Measurements from ENCODE around the gene WDR33. TPM values are rescaled to one million over a fixed set of nuclear protein-coding genes. Genes with fewer than 3 reads are reported as not detected.

WDR33 gene
- total and polyA plus RNA-seq, 10 of the 15 experiments (the other 5 are each of a cell fraction or from before 2014, with no cell fraction given), result 29.2 to 73.8 (median 45.6) TPM

DNA sequence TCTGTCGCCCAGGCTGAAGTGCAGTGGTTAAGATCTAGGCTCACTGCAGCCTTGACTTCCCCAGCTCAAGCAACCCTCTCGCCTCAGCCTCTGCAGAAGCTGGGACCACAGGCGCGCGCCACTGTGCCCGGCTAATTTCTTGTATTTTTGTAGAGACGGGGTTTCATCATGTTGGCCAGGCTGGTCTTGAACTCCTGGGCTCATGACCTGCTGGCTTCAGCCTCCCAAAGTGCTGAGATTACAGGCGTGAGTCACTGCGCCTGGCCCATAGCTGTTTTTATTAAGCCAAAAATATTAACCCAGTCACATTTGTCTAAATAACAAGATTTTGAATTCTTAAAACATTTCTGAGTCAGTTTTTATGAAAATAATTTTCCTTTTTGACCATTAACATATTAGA lies 116.0 kb downstream of the WDR33 start:
- no peak overlapping the region for H3K27ac ChIP-seq (ENCODE audit: control insufficient read depth, insufficient read depth)
- SMC1A ChIA-PET (ENCODE audit: uncharacterized antibody, unreplicated experiment), result no interaction called here
- 95% methylated on average over 9 of the region's 9 CpGs for WGBS (ENCODE audit: insufficient coverage, insufficient replicate concordance, low lambda C conversion rate, missing lambda C conversion rate)
- RAD21 ChIA-PET (ENCODE audit: unreplicated experiment), result no interaction called here
- no peak overlapping the region for H3K4me3 ChIP-seq
- no peaks in the 10 kb centered on the region for H4K20me1 ChIP-seq (ENCODE audit: control insufficient read depth, insufficient read depth)
- BruUV-seq (replicated peaks), result no TSS peak
- H3K4me2 ChIP-seq (ENCODE audit: control insufficient read depth, insufficient read depth), result no peak overlapping the region
- in situ Hi-C loops (cut with MboI) (no loop called here), intact Hi-C loops (cut with micrococcal nuclease; ENCODE audit: unreplicated experiment) (no loop called here)
- TF ChIP-seq EZH2 (IDR thresholded peaks at IDR 0.05; ENCODE audit: borderline replicate concordance, control insufficient read depth, low read depth, low read length), result no peak
- no peak for TF ChIP-seq SIX5 (IDR thresholded peaks at IDR 0.05; ENCODE audit: low read depth, low read length, severe bottlenecking)
- no peak for TF ChIP-seq IRF4 (IDR thresholded peaks at IDR 0.05; ENCODE audit: low read depth, low read length)
- no peak for TF ChIP-seq BHLHE40 (IDR thresholded peaks at IDR 0.05; ENCODE audit: borderline replicate concordance in 1 of 2, low read depth in 2 of 2, low read length in 1 of 2)
- no peak for TF ChIP-seq NFYB (IDR thresholded peaks at IDR 0.05; ENCODE audit: insufficient read depth, low read depth, low read length)
- no peak for TF ChIP-seq ZNF384 (IDR thresholded peaks at IDR 0.05; ENCODE audit: borderline replicate concordance, low read depth, low read length)
- no peak for TF ChIP-seq HCFC1 (IDR thresholded peaks at IDR 0.05; ENCODE audit: low read length)
- TF ChIP-seq MEF2B (IDR thresholded peaks at IDR 0.05; ENCODE audit: partially characterized antibody, poor library complexity, severe bottlenecking), result no peak
- TF ChIP-seq RAD51 (IDR thresholded peaks at IDR 0.05), result no peak
- no peak for TF ChIP-seq USF2 (IDR thresholded peaks at IDR 0.05; ENCODE audit: borderline replicate concordance, low read depth, low read length)
- no peak for TF ChIP-seq PAX5 (IDR thresholded peaks at IDR 0.05; ENCODE audit: borderline replicate concordance, low read depth, low read length)
- no peak for TF ChIP-seq ZNF217 (IDR thresholded peaks at IDR 0.05)
- TF ChIP-seq RCOR1 (conservative IDR thresholded peaks at IDR 0.05; ENCODE audit: low read depth, low read length), result no peak
- no peak for TF ChIP-seq CBX3 (IDR thresholded peaks at IDR 0.05; ENCODE audit: borderline replicate concordance, low read depth)
- TF ChIP-seq TCF7 (IDR thresholded peaks at IDR 0.05; ENCODE audit: borderline replicate concordance), result no peak
- CTCF ChIA-PET, result interaction anchor here (0.6 kb wide), 1 partner anchor 295 kb away, joined by 3 read pairs; no protein-coding TSS in a partner anchor
- H3K27me3 ChIP-seq (replicated peaks in 1 of 2; ENCODE audit: control insufficient read depth in 2 of 2, insufficient read depth in 2 of 2, low read length in 1 of 2), result no peaks in the 10 kb centered on the region
- FAIRE-seq (no peak), ATAC-seq (no peak), DNase-seq (ENCODE audit: low read depth, low spot score) (no peak)
- H3K79me2 ChIP-seq (ENCODE audit: control insufficient read depth, insufficient read depth, low read length), result no peaks in the 10 kb centered on the region
- no peaks in the 10 kb centered on the region for H3K36me3 ChIP-seq (ENCODE audit: control insufficient read depth in 2 of 2, insufficient read depth in 2 of 2, low read length in 1 of 2)
- no peaks in the 10 kb centered on the region for H3K4me1 ChIP-seq (ENCODE audit: control insufficient read depth, insufficient read depth, low read length)
- peaks cover 7% of the 10 kb centered on the region; the same call in 1 of the 3 replicates for H3K9me3 ChIP-seq (replicated peaks; ENCODE audit: control insufficient read depth, insufficient read depth, low read length)
- no peak overlapping the region for H2AFZ ChIP-seq (ENCODE audit: control insufficient read depth, low read depth, low read length)
- H3K9ac ChIP-seq (ENCODE audit: control insufficient read depth, insufficient read depth, low read length), result no peak overlapping the region
- POLR2A ChIA-PET, result interaction anchor here (0.7 kb wide), 1 partner anchor 15 kb away, joined by 8 read pairs; no protein-coding TSS in a partner anchor
